Effector memory CD4-positive, alpha-beta T cell (primary cell): Measurements from ENCODE around the gene NOXA1.
A peak's percentile ranks its signal among the peaks of the same experiment; 100 is the strongest.
"Not testable (repeated sequence)": the region's sequence is repeated elsewhere in the genome, so short reads cannot be mapped to it uniquely, and the experiment has no call there.

Experiments
- DNase-seq, 3 donors: peaks; one replicate each; pipeline ENCODE4 v3.0.0-alpha.2; 2020
- H3K27ac ChIP-seq: 2 replicates; pipeline ENCODE4 v1.7.0; 2013; ENCODE audit warnings: mild to moderate bottlenecking, low read length, moderate library complexity; ENCODE audit not compliant: insufficient read depth, poor library complexity, severe bottlenecking
- H3K27me3 ChIP-seq: replicated peaks from 2 replicates; pipeline ENCODE4 v1.7.0; 2013; ENCODE audit warnings: mild to moderate bottlenecking, low read length; ENCODE audit not compliant: insufficient read depth, control insufficient read depth, poor library complexity, severe bottlenecking
- H3K36me3 ChIP-seq: 2 replicates; pipeline ENCODE4 v1.7.0; 2013; ENCODE audit warnings: mild to moderate bottlenecking, low read length, moderate library complexity; ENCODE audit not compliant: control insufficient read depth, insufficient read depth
- H3K4me1 ChIP-seq: 2 replicates; pipeline ENCODE4 v1.7.0; 2013; ENCODE audit warnings: low read length, mild to moderate bottlenecking; ENCODE audit not compliant: control insufficient read depth, insufficient read depth, poor library complexity, severe bottlenecking
- H3K4me3 ChIP-seq: 2 replicates; pipeline ENCODE4 v1.7.0; 2013; ENCODE audit warnings: low read length, low read depth, mild to moderate bottlenecking; ENCODE audit not compliant: insufficient read depth, poor library complexity, severe bottlenecking
- H3K9me3 ChIP-seq: 2 replicates; pipeline ENCODE4 v1.7.0; 2013; ENCODE audit warnings: mild to moderate bottlenecking, low read length, moderate library complexity; ENCODE audit not compliant: control insufficient read depth
- total RNA-seq, 3 donors: gene quantifications; one replicate each; lab custom pipeline; 2026; lab: John Stamatoyannopoulos, UW

The NOXA1 gene, protein sequence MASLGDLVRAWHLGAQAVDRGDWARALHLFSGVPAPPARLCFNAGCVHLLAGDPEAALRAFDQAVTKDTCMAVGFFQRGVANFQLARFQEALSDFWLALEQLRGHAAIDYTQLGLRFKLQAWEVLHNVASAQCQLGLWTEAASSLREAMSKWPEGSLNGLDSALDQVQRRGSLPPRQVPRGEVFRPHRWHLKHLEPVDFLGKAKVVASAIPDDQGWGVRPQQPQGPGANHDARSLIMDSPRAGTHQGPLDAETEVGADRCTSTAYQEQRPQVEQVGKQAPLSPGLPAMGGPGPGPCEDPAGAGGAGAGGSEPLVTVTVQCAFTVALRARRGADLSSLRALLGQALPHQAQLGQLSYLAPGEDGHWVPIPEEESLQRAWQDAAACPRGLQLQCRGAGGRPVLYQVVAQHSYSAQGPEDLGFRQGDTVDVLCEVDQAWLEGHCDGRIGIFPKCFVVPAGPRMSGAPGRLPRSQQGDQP
- total RNA-seq = 6.2 to 10.3 (median 8.7) reads per million in 3 donors

DNA sequence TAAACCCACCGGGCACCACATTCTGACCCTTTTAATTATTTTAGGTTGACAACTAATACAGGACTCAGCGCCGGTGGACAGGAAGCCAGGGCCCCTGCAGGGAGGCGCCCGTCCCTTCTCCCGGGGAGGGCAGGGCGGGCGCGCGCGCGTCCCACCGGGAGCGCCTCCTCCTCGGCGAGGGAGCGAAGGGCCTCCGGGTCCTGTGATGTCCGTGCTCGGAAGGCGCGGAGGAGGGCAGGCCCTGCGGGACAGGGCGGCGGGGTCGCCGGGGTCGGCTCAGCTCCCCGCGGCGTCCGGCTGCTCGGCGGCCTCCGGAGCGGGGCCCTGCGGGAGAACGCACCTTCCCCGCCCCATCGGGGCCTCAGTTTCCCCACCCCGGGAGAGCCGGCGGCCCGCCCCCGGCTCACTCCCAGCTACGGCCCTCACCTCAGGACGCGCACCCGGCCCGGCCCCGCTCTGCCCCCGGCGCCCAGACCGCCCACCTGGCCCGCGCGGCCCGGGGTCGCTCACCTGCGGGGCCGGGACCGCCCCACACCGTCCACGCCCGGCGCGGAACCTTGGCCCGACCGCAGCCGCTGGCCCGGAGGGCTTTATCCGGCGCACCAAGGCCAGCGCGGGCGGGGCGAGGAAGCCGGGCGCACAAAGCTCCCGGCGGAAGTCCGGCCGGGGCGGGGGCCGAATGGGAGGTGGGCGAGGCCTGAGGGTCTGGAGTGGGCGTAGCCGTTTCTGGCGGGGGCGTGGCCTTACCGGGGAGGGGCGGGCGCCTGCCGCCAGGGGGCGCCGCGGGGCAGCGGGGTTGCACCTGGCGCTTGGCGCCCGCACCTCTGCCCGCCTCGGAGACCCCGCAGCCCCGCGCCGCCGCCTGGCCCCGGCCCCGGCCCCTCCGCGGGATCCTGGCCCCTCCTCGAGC lies at the start of gene NOXA1, which contains the start of gene EXD3:
Gene NOXA1 (plus strand): TSS at position 790 of the 910 bp plus-strand sequence. CDS start 137 bp downstream, outside the sequence.
Gene EXD3 (minus strand): TSS at position 559 of the 910 bp plus-strand sequence. CDS start 27,805 bp downstream, outside the sequence.
- Histone ChIP-seq H3K36me3 (no peaks in the 10 kb centered on the region), H3K27me3 (no peaks in the 10 kb centered on the region), H3K9me3 (no peaks in the 10 kb centered on the region), H3K27ac (peak within 1 kb of the TSS; percentile 51), H3K4me3 (peak within 1 kb of the TSS; percentile 57), H3K4me1 (peaks cover 12% of the 10 kb centered on the region)
- DNase-seq = peak; percentile 86 to 92 (median 91)

DNA sequence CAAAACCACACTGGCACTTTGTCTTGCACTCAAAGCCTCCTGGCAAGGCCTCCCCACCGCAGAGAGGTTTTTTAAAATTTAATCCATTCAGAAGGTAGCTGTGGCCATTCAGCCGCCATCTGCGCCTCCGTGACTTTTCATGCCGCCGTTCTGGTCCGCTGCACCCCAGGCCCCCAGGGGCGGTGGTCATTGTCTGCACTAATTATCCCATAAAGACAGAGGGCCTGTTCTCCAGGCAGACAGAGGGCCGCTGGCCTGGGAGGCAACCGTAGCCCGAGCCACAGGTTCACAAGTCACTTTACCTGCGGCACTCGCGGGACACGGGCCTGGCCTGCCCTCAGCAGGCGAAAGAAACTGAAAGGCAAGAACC lies 49.6 kb upstream of the NOXA1 start:
- DNase-seq = no peak
- no peaks in the 10 kb centered on the region for H3K27me3 ChIP-seq
- H3K4me3 ChIP-seq = no peak overlapping the region
- H3K4me1 ChIP-seq = no peaks in the 10 kb centered on the region
- no peaks in the 10 kb centered on the region for H3K9me3 ChIP-seq
- no peaks in the 10 kb centered on the region for H3K36me3 ChIP-seq
- H3K27ac ChIP-seq = no peak overlapping the region

DNA sequence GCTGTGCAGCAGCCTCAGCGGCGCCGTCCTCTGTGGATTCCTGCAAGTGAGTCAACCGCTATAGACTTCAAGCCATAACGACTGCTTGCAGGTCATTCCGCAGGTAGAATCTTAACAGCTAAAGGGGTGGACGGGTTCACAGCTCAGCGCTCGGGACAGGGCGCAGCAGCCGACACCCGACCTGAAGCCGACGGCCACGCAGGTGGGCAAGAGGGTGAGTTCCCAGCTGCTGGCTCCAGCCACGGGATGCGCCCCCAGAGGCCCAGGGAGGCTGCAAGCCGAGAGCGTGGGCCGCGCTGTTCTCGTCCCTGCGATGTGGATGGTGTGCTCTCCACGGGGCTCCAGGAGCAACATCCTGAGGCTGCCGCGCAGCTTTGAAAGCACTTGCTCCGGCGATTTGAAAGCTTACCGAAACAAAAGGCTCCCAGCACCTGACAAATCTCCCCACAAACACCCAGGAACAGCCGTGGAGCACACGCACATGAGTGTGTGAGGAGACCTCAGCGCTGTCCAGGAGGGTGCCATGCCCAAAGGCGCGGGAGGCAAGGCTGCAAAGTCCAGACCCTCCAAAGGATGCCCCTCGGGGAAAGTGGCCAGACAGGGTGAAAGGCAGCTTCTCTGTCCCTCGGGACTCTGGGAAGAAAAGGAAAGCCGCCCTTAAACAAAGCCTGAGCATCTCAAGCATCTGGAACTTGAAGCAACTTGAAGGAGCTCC lies 48.9 kb upstream of the NOXA1 start:
- Histone ChIP-seq H3K4me3 (no peak overlapping the region), H3K27me3 (no peaks in the 10 kb centered on the region), H3K9me3 (no peaks in the 10 kb centered on the region), H3K36me3 (no peaks in the 10 kb centered on the region), H3K27ac (no peak overlapping the region), H3K4me1 (no peaks in the 10 kb centered on the region)
- no peak for DNase-seq

DNA sequence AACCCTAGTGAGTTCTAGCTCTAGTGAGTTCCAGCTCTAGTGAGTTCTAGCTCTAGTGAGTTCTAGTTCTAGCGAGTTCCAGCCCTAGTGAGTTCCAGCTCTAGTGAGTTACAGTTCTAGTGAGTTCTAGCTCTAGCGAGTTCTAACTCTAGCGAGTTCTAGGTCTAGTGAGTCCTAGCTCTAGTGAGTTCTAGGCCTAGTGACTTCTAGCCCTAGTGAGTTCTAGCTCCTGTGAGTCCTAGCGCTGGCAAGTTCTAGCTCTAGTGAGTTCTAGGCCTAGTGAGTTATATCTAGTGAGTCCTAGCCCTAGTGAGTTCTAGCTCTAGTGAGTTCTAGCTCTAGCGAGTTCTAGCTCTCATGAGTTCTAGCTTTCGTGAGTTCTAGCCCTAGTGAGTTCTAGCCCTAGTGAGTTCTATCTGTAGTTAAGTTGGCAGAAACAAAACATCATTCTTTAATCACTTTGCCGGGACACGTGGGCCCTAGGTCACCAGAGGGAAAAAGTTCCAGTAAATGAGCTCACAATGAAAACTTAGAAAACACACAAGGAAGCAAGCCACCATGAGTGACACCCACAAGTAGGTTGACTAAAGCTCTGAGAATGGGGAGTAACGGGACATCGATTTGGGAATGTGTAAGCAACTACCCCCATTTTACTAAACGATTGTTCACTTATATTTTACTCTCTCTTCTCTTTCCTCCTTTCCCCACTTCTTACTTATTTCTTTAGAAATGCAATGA lies 47.7 kb upstream of the NOXA1 start:
- H3K4me1 ChIP-seq = no peaks in the 10 kb centered on the region
- no peaks in the 10 kb centered on the region for H3K27me3 ChIP-seq
- H3K4me3 ChIP-seq = no peak overlapping the region
- H3K36me3 ChIP-seq = no peaks in the 10 kb centered on the region
- no peak overlapping the region for H3K27ac ChIP-seq
- H3K9me3 ChIP-seq = no peaks in the 10 kb centered on the region
- no peak for DNase-seq

DNA sequence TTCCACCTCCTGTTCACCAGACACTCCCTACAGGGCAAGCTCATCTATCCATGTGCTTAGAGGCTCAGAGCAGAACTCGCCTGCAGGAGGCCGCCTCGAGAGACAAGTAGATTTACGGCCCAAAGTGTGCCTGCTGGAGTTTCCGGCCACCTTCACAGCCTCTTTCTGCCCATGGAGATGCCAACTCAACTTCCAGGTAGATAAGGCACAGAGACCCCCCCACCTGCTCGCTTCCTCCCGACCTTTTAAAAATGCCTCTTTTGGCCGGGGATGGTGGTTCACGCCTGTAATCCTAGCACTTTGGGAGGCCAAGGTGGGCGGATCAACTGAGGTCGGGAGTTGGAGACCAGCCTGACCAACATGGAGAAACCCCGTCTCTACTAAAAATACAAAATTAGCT lies 46.8 kb upstream of the NOXA1 start:
- no peaks in the 10 kb centered on the region for H3K9me3 ChIP-seq
- no peaks in the 10 kb centered on the region for H3K36me3 ChIP-seq
- H3K27me3 ChIP-seq = no peaks in the 10 kb centered on the region
- no peak overlapping the region for H3K4me3 ChIP-seq
- no peaks in the 10 kb centered on the region for H3K4me1 ChIP-seq
- no peak for DNase-seq
- no peak overlapping the region for H3K27ac ChIP-seq

DNA sequence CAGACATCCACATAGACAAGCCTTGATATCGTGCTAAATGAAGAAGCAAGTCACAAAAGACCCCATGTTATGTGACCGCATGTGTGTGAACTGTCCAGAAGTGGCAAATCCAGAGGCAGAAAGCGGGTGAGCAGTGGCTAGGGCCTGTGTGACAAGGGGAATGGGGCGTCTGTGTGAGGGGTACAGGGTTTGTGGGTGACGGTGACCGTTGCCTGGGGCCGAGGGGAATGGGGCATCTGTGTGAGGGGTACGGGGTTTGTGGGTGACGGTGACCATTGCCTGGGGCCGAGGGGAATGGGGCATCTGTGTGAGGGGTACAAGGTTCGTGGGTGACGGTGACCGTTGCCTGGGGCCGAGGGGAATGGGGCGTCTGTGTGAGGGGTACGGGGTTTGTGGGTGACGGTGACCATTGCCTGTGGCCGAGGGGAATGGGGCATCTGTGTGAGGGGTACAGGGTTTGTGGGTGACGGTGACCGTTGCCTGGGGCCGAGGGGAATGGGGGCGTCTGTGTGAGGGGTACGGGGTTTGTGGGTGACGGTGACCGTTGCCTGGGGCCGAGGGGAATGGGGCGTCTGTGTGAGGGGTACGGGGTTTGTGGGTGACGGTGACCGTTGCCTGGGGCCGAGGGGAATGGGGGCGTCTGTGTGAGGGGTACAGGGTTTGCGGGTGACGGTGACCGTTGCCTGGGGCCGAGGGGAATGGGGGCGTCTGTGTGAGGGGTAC lies 44.3 kb upstream of the NOXA1 start:
- not testable (repeated sequence) for DNase-seq, H3K4me3 ChIP-seq, H3K27me3 ChIP-seq, H3K27ac ChIP-seq, H3K9me3 ChIP-seq, H3K4me1 ChIP-seq, H3K36me3 ChIP-seq

DNA sequence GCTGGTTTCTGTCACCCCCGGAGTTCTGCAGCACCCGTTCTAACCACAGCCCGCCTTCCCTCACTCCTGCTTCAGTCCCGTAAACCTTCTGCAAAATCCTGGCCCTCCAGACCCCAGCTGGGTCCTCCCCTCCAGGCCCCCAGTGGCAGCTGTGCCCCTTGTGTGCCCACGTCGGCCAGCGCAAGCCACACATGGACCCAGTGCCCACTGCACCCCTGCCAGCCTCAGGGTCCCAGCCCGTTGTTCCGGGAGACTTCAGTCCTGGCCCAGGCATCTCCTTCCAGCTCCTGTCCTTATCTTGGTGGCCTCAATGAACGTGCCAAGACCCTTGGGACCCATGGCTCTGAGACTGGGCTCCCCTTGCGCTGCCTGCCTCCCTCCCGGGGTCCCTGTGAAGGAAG lies 43.4 kb upstream of the NOXA1 start:
- Histone ChIP-seq H3K27me3 (no peaks in the 10 kb centered on the region), H3K9me3 (no peaks in the 10 kb centered on the region), H3K36me3 (no peaks in the 10 kb centered on the region), H3K27ac (no peak overlapping the region), H3K4me1 (no peaks in the 10 kb centered on the region), H3K4me3 (no peak overlapping the region)
- DNase-seq = no peak

DNA sequence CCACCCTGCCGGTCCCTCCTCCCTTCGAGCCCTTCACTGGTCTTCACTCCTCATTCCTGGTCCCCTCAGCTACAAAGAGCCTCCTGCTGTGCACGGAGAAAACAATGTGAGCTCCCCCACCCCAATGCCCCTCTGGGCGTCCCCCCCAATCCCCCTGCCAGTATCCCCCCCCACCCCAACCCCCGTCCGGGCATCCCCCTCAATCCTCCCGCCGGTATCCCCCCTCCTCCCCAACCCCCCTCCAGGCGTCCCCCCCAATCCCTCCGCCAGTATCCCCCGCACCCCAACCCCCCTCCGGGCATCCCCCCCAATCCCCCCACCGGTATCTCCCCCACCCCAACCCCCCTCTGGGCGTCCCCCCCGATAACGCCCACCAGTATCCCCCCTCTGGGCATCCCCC lies 43.0 kb upstream of the NOXA1 start:
- no peaks in the 10 kb centered on the region for H3K9me3 ChIP-seq
- H3K4me3 ChIP-seq = no peak overlapping the region
- H3K4me1 ChIP-seq = no peaks in the 10 kb centered on the region
- H3K36me3 ChIP-seq = no peaks in the 10 kb centered on the region
- H3K27ac ChIP-seq = no peak overlapping the region
- no peak for DNase-seq
- H3K27me3 ChIP-seq = no peaks in the 10 kb centered on the region

DNA sequence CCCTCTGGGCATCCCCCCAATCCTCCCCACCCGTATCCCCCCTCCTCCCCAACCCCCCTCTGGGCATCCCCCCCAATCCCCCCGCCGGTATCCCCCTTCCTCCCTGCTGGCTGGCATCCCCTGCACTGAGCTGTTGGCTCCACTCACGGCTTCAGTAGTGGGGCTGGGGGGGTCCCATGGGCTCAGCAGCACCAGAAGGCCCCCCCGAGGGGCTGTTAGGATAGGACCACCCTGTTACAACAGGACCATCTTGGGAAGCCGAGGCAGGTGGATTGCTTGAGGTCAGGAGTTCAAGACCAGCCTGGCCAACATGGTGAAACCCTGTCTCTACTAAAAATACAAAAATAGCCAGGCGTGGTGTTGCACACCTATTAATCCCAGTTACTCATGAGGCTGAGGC lies 42.6 kb upstream of the NOXA1 start:
- Histone ChIP-seq H3K4me1 (no peaks in the 10 kb centered on the region), H3K36me3 (no peaks in the 10 kb centered on the region), H3K27me3 (no peaks in the 10 kb centered on the region), H3K9me3 (no peaks in the 10 kb centered on the region), H3K27ac (no peak overlapping the region), H3K4me3 (no peak overlapping the region)
- DNase-seq = no peak
